Measurements from ENCODE around the gene GABRG3. TPM values are rescaled to one million over a fixed set of nuclear protein-coding genes. Genes with fewer than 3 reads are reported as not detected.

GABRG3 gene
- polyA plus RNA-seq, 1 donor (not counting 4 experiments of a cell fraction or from before 2014, with no cell fraction given) = not detected

- DNase-seq (ENCODE audit: low read depth, low spot score) (no peak), FAIRE-seq (no peak)
- TF ChIP-seq EZH2 (IDR thresholded peaks at IDR 0.05; ENCODE audit: low read length) = no peak
- TF ChIP-seq, protein P1, sequence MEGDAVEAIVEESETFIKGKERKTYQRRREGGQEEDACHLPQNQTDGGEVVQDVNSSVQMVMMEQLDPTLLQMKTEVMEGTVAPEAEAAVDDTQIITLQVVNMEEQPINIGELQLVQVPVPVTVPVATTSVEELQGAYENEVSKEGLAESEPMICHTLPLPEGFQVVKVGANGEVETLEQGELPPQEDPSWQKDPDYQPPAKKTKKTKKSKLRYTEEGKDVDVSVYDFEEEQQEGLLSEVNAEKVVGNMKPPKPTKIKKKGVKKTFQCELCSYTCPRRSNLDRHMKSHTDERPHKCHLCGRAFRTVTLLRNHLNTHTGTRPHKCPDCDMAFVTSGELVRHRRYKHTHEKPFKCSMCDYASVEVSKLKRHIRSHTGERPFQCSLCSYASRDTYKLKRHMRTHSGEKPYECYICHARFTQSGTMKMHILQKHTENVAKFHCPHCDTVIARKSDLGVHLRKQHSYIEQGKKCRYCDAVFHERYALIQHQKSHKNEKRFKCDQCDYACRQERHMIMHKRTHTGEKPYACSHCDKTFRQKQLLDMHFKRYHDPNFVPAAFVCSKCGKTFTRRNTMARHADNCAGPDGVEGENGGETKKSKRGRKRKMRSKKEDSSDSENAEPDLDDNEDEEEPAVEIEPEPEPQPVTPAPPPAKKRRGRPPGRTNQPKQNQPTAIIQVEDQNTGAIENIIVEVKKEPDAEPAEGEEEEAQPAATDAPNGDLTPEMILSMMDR (optimal IDR thresholded peaks at IDR 0.05 in 1 of 3, IDR thresholded peaks at IDR 0.05 in 1 of 3, conservative IDR thresholded peaks at IDR 0.05 in 1 of 3; ENCODE audit: extremely low read depth in 1 of 3, insufficient read depth in 2 of 3, low read length in 3 of 3) = no peak
- H3K36me3 ChIP-seq (ENCODE audit: control insufficient read depth in 2 of 2, extremely low read depth in 1 of 2, insufficient read depth in 2 of 2, low read length in 2 of 2) = no peaks in the 10 kb centered on the region
- no peak overlapping the region for H2AFZ ChIP-seq (ENCODE audit: control insufficient read depth, low read length)
- no peaks in the 10 kb centered on the region for H3K4me1 ChIP-seq (ENCODE audit: control insufficient read depth, extremely low read depth, insufficient read depth, low read length)
- no peaks in the 10 kb centered on the region for H4K20me1 ChIP-seq (ENCODE audit: control insufficient read depth, extremely low read depth, insufficient read depth, low read length)
- dilution Hi-C loops (cut with MboI; ENCODE audit: extremely low pct_ligation_motif_present, low sequenced_read_pairs) = no loop called here
- H3K79me2 ChIP-seq (ENCODE audit: control insufficient read depth, insufficient read depth, low read length) = no peaks in the 10 kb centered on the region
- no peak overlapping the region for H3K9ac ChIP-seq (ENCODE audit: control insufficient read depth, extremely low read depth, insufficient read depth, low read length)
- H3K9me3 ChIP-seq (ENCODE audit: control insufficient read depth, low read depth, low read length) = no peaks in the 10 kb centered on the region
- no peak overlapping the region for H3K4me2 ChIP-seq (ENCODE audit: control insufficient read depth, extremely low read depth, insufficient read depth, low read depth, low read length)
- H3K9me1 ChIP-seq (ENCODE audit: control insufficient read depth, extremely low read depth, insufficient read depth, low read length) = no peaks in the 10 kb centered on the region
- H3K4me3 ChIP-seq (ENCODE audit: control insufficient read depth in 2 of 3, extremely low read depth in 1 of 3, insufficient read depth in 2 of 3, low read depth in 1 of 3, low read length in 3 of 3) = no peak overlapping the region
- H3K27me3 ChIP-seq (ENCODE audit: control insufficient read depth, extremely low read depth, insufficient read depth, low read length) = no peaks in the 10 kb centered on the region
- no peak overlapping the region for H3K27ac ChIP-seq (ENCODE audit: control insufficient read depth, insufficient read depth, low read length)
These were observed 556.6 kb downstream of the GABRG3 start for GRCh38 chr15:27527490-27528067.

DNA sequence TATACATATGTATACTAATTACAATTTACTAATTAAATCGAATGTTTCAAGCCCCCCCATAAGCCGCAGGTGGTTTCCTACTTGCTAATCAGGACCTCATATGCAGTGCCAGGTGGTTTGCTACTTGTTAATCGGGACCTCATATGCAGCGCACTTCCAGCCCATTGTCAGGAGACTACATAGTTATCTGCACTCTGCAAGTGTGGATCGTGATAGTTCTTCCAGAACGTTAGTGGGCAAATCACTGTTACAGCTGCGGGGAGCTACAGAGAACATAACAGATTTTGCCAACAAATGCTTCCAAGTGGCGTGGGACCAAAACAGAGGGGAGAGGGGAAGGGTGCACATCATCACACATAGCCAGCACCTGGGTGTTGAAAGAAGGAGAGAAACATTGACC lies 558.4 kb downstream of the GABRG3 start:
- TF ChIP-seq, protein P1 (optimal IDR thresholded peaks at IDR 0.05 in 1 of 3, IDR thresholded peaks at IDR 0.05 in 1 of 3, conservative IDR thresholded peaks at IDR 0.05 in 1 of 3; ENCODE audit: extremely low read depth in 1 of 3, insufficient read depth in 2 of 3, low read length in 3 of 3) = no peak
- no peak for TF ChIP-seq EZH2 (IDR thresholded peaks at IDR 0.05; ENCODE audit: low read length)
- no peaks in the 10 kb centered on the region for H3K79me2 ChIP-seq (ENCODE audit: control insufficient read depth, insufficient read depth, low read length)
- no peak overlapping the region for H3K27ac ChIP-seq (ENCODE audit: control insufficient read depth, insufficient read depth, low read length)
- no peaks in the 10 kb centered on the region for H3K36me3 ChIP-seq (ENCODE audit: control insufficient read depth in 2 of 2, extremely low read depth in 1 of 2, insufficient read depth in 2 of 2, low read length in 2 of 2)
- H3K9me1 ChIP-seq (ENCODE audit: control insufficient read depth, extremely low read depth, insufficient read depth, low read length) = no peaks in the 10 kb centered on the region
- dilution Hi-C loops (cut with MboI; ENCODE audit: extremely low pct_ligation_motif_present, low sequenced_read_pairs) = no loop called here
- FAIRE-seq = no peak
- no peak overlapping the region for H2AFZ ChIP-seq (ENCODE audit: control insufficient read depth, low read length)
- no peak overlapping the region for H3K4me2 ChIP-seq (ENCODE audit: control insufficient read depth, extremely low read depth, insufficient read depth, low read depth, low read length)
- no peak overlapping the region for H3K9ac ChIP-seq (ENCODE audit: control insufficient read depth, extremely low read depth, insufficient read depth, low read length)
- H4K20me1 ChIP-seq (ENCODE audit: control insufficient read depth, extremely low read depth, insufficient read depth, low read length) = no peaks in the 10 kb centered on the region
- H3K27me3 ChIP-seq (ENCODE audit: control insufficient read depth, extremely low read depth, insufficient read depth, low read length) = no peaks in the 10 kb centered on the region
- H3K4me1 ChIP-seq (ENCODE audit: control insufficient read depth, extremely low read depth, insufficient read depth, low read length) = no peaks in the 10 kb centered on the region
- no peaks in the 10 kb centered on the region for H3K9me3 ChIP-seq (ENCODE audit: control insufficient read depth, low read depth, low read length)
- DNase-seq (ENCODE audit: low read depth, low spot score) = no peak
- H3K4me3 ChIP-seq (ENCODE audit: control insufficient read depth in 2 of 3, extremely low read depth in 1 of 3, insufficient read depth in 2 of 3, low read depth in 1 of 3, low read length in 3 of 3) = no peak overlapping the region
